CD4-positive, alpha-beta T cell treated with Interleukin-17A for 1 hour (primary cell): ENCODE measurements around the gene IGLL1.
"Not testable (repeated sequence)": the region's sequence is repeated elsewhere in the genome, so short reads cannot be mapped to it uniquely, and the experiment has no call there.

ENCODE experiments used
- DNase-seq: peaks from one replicate; pipeline ENCODE4 v3.0.0-alpha.2; 2020

IGLL1 gene

DNA sequence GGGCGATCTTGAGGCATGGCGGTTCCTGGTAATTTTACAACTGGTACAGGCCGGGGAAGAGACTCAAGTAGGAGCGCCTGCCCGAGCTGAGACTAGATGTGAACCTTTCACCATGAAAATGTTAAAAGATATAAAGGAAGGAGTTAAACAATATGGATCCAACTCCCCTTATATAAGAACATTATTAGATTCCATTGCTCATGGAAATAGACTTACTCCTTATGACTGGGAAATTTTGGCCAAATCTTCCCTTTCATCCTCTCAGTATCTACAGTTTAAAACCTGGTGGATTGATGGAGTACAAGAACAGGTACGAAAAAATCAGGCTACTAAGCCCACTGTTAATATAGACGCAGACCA, 40.3 kb downstream of the IGLL1 start:
- DNase-seq: not testable (repeated sequence)

DNA sequence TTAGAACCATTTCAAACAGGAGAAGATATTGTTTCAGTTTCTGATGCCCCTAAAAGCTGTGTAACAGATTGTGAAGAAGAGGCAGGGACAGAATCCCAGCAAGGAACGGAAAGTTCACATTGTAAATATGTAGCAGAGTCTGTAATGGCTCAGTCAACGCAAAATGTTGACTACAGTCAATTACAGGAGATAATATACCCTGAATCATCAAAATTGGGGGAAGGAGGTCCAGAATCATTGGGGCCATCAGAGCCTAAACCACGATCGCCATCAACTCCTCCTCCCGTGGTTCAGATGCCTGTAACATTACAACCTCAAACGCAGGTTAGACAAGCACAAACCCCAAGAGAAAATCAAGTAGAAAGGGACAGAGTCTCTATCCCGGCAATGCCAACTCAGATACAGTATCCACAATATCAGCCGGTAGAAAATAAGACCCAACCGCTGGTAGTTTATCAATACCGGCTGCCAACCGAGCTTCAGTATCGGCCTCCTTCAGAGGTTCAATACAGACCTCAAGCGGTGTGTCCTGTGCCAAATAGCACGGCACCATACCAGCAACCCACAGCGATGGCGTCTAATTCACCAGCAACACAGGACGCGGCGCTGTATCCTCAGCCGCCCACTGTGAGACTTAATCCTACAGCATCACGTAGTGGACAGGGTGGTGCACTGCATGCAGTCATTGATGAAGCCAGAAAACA, 40.8 kb downstream of the IGLL1 start:
- peak; percentile 84 for DNase-seq

DNA sequence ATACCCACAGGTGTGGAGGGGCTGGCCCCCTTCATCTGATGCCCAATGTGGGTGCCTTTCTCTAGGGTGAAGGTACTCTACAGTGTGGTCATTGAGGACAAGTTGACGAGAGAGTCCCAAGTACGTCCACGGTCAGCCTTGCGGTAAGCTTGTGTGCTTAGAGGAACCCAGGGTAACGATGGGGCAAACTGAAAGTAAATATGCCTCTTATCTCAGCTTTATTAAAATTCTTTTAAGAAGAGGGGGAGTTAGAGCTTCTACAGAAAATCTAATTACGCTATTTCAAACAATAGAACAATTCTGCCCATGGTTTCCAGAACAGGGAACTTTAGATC, 41.4 kb downstream of the IGLL1 start:
- DNase-seq: not testable (repeated sequence)

DNA sequence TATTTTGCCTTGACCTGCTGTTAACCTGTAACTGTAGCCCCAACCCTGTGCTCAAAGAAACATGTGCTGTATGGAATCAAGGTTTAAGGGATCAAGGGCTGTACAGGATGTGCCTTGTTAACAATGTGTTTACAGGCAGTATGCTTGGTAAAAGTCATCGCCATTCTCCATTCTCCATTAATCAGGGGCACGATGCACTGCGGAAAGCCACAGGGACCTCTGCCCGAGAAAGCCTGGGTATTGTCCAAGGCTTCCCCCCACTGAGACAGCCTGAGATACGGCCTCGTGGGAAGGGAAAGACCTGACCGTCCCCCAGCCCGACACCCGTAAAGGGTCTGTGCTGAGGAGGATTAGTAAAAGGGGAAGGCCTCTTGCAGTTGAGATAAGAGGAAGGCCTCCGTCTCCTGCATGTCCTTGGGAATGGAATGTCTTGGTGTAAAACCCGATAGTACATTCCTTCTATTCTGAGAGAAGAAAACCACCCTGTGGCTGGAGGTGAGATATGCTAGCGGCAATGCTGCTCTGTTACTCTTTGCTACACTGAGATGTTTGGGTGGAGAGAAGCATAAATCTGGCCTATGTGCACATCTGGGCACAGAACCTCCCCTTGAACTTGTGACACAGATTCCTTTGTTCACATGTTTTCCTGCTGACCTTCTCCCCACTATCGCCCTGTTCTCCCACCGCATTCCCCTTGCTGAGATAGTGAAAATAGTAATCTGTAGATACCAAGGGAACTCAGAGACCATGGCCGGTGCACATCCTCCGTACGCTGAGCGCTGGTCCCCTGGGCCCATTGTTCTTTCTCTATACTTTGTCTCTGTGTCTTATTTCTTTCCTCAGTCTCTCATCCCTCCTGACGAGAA, 42.0 kb downstream of the IGLL1 start:
- not testable (repeated sequence) for DNase-seq

DNA sequence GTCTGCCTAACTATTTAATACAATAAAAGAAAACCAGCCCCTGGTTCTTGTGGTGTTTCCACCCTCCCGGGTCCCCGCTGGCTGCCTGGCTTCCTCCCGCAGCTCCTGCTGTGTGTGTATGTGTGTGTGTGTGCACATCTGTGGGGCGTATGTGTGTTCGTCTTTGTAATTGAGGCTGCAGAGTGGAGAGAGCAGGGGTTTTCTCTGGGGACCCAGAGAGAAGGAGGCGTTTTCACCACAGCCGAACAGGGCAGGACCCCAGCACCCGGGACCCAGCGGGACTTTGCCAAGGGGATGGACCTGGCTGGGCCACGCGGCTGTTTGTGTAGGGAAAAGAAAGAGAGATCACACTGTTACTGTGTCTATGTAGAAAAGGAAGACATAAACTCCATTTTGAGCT, 42.7 kb downstream of the IGLL1 start:
- no peak for DNase-seq

DNA sequence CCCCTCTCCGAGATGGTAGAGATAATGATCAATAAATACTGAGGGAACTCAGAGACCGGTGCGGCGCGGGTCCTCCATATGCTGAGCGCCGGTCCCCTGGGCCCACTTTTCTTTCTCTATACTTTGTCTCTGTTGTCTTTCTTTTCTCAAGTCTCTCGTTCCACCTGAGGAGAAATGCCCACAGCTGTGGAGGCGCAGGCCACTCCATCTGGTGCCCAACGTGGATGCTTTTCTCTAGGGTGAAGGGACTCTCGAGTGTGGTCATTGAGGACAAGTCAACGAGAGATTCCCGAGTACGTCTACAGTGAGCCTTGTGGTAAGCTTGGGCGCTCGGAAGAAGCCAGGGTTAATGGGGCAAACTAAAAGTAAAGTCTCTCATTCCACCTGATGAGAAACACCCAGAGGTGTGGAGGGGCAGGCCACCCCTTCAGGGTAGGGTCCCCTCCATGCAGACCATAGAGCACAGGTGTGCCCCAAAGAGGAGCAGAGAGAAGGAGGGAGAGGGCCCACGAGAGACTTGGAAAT, 43.2 kb downstream of the IGLL1 start:
- no peak for DNase-seq

DNA sequence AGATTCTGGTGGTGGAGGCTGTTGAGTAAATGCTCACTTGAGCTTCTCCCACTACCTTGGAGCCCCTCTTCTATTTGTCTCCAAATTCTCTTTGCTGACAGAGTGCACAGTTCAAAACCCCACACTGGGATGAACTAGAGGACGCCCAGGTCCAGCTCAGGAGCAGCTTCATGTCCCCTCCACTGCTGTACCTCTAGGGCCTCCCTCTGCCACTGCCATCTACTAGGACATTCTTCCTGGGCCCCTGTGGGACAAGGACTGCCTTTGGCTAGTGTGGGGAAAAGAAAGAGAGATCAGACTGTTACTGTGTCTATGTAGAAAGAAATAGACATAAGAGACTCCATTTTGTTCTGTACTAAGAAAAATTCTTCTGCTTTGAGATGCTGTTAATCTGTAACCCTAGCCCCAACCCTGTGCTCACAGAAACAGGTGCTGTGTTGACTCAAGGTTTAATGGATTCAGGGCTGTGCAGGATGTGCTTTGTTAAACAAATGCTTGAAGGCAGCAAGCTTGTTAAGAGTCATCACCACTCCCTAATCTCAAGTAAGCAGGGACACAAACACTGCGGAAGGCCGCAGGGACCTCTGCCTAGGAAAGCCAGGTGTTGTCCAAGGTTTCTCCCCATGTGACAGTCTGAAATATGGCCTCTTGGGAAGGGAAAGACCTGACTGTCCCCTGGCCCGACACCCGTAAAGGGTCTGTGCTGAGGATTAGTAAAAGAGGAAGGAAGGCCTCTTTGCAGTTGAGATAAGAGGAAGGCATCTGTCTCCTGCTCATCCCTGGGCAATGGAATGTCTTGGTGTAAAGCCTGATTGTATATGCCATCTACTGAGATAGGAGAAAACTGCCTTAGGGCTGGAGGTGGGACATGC, 44.1 kb downstream of the IGLL1 start:
- not testable (repeated sequence) for DNase-seq

DNA sequence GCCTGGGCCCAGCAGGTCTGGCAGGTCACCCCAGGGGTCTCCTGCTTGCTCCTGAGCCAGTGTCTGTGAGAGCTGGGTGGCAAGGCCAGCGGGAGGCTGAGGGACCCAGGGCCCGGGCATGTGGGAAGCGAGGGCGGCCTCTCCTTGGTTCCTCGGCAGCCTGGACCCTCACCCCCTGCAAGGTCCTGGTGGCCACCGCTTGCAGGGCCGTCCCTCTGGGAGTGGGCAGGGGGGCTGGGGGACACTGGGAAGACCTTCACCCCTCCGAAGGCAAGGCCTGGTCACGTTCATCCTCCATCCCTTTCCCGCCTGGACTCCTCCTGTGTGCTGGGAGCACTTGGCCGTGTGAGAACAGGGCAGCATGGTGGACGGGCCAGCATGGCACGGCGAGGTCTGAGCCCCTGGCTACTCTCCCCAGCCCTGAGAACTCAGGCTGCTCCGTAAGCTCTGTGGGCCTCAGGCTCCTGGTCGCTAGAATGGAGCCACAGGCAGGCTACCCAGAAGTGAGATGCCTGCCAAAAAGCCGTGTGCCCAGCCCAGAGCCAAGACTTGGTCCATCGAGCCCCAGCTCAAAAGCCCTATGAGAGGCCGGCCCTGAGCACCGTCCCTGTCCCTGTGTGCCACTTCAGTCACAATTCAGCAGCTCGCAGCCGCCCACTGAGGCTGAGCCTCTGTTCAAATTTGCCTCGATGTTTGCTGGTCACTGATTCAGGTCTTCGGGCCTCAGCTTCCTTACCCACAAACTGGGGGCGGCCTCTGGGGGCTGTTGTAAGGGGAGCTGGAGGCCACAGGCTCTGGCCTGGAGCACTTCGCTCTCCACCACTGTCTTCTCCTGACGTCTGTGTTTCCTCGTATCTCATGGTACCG, 45.0 kb downstream of the IGLL1 start:
- DNase-seq: no peak

DNA sequence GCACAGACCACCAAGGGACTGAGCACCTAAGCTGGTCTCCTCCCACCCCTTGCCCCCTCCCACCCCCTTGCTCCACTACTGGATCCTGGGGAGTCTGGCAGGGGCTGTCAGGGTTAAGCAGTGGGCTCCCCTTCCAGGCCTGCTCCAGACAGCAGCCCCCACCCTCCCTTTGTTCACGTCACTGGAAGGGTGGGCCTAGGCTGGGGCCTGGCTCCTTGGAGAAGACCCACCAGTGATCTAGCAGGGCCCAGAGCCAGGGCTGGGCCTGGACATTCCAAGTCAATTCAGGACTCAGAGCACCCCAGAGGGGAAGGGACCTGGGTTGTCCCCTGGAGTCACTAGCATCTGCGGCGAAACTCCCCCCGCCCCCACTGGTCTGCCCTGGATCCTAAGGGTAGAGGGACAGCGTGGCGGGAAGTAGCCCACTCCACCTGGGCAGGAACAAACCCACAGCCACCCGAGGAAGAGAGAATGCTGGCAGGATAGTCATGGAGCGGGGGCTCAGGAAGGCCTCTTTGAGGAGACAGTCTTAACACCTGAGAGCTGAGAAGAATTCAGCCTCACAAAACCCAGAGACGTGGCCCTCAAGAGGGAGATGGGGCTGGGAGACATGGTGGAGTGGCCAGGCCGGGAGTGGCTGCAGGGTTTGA, 45.8 kb downstream of the IGLL1 start:
- DNase-seq: no peak

DNA sequence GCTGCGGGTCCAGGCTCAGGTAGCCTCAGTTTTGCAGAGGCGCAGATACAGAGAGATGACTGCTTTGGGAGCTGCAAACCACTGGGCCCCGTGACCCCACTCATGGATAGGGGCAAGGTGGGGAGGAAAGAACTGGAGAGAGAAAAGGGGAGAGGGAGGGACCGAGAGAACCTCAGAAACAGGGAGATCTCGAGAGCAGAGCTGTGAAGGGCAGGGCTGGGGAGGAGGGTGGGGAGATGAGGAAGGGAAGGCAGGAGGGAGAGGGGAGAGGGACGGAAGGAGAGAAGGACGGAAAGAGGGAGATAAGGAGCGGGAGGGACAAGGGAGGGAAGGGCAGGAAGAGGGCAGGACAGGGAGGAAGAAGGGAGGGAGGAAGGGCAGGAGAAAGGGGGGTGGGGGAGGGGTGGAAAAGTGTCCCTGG, 46.3 kb downstream of the IGLL1 start:
- DNase-seq: no peak

DNA sequence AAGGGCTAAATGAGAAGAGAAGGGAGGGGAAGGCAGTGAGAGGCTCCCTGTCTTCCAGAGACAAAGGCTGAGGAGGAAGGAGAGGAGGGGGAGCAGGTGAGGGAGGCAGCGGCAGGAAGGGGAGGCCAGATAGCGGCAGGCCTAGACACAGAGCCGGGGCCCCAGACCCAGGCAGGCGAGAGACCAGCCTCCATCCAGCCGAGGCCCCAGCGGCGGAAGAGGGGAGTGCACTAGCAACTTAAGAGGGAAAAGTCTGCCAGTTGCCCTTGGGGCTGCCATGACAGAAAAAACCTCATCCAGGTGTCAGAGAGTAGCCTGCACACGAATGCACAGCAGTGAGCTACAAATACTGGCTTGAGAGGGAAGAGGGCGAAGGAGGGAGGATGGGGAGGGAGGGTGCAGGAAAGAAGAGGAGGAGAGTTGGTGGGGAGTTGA, 46.7 kb downstream of the IGLL1 start:
- no peak for DNase-seq

DNA sequence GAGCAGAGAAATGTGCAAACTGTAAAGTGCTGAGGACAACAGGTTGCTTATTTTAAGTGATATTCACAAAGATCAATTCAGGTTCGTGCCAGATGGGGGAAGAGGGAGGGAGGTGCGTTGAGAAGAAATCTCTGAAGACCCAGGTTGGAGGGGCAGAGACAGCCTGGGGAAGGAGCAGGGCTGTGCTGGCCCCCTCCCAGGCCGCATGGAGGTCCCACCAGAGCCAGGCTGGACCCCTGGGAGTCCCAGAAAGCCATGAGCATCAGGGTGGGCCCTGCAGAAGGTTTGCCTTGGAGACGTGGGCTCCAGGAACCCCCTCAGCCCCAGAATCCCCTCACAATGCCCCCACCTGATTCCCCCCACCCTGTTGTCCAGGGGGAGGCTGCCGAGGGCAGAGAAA, 47.4 kb downstream of the IGLL1 start:
- DNase-seq: no peak

DNA sequence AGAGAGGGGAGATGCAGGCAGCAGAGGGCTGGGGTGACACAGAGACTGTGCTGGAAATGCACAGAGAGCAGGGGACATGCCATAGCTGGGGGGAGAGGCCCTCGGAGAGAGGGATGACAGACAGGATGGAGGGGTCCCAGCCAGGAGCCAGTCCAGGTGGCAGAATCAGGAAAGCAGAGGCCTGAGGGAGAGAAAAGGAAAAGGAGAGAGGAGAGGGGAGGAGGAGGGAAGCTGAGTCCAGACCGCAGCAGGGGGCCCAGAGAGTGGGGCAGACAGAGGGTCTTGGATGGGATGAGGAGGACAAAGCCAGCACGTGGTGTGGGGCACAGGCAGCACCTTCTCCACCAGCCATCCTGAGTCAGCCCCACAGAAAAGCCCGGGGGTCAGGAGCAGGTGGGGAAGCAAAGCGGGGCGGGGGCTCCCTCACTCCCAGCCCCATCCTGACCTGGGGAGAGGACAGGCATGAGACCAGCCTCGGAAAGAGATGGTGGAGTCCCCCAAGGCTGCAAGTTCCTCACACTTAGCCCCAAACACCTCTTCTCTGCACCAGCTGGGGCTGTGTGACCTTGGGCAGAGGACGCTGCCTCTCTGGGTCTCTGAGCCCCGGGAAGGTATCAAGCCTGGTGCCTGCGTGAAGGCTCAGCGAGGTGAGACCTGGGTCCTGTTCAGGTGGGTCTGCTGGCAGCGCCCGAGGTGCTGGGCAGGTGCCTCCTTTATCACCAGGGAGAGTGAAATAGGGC, 48.0 kb downstream of the IGLL1 start:
- no peak for DNase-seq

DNA sequence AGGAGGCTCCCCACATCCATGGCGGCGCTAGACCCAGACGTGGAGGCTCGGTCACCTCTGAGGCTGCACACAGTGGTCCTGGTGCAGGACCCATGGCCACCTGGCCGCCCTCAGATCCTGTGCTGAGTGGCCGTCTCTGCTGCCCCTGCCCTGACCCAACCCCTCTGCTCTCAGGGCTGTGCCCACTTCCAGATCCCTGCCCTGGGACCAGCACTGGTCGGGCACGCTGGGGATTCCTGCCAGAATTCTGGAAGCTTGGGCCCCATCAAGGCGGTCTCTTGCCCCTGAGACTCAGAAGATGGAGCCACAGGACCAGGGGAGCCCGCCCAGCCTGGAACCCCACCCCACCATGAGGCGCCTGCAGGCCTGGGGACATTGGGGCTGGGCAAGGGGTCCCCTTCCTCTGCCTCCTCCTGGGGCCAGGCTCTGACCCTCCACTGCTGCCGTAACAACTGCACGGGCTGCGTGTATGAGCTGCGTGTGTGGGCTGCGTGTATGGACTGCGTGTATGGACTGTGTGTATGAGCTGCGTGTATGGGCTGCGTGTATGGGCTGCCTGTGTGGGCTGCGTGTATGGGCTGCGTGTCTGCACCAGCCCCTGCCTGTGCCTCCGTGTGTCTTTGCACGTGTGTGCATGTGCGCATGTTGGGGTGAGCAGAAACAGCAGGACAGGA, 48.7 kb downstream of the IGLL1 start:
- DNase-seq: no peak

DNA sequence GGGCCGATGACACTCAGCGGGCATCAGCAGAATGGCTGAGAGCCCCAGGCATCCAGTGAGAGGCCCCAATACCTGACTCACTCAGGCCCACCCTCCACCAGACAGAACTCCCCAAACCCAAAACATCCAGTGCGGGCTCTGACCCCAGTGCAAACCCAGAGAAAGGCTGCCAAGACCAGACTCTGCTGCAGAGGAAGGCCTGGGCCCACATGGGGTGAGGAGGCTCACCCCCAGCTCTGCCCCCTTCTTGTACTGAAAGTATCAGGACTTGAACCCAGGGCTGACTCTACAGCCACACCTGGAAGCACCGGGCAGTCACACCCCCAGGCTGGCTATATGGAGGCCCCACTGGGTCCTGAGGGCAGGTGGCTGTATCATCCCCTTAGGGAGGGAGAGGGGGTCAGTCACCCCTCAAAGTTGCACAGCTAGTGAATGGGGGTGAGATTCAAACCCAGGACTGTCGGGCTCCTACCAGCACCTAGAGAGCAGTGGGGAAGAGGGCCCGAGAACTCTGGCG, 49.3 kb downstream of the IGLL1 start:
- no peak for DNase-seq

DNA sequence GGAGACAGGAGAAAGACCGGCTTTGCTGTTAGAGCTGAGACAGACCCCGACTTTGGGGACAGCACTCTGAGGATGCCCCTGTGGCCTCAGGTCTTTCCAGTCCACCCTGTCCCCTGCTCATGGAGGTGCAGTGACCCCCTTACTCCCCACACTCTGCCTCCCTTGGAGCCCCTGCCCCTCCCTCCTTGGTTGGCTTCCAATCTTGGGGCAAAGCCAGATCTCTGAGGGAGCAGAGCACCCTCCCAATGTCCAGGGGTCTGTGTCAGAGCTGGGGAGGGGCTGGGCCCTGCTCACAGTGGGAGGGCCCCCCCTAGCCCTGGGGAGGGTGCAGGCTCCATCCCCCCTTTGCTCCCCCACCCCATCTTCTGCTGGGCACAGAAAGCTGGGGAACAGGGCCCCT, 50.0 kb downstream of the IGLL1 start:
- DNase-seq: no peak

DNA sequence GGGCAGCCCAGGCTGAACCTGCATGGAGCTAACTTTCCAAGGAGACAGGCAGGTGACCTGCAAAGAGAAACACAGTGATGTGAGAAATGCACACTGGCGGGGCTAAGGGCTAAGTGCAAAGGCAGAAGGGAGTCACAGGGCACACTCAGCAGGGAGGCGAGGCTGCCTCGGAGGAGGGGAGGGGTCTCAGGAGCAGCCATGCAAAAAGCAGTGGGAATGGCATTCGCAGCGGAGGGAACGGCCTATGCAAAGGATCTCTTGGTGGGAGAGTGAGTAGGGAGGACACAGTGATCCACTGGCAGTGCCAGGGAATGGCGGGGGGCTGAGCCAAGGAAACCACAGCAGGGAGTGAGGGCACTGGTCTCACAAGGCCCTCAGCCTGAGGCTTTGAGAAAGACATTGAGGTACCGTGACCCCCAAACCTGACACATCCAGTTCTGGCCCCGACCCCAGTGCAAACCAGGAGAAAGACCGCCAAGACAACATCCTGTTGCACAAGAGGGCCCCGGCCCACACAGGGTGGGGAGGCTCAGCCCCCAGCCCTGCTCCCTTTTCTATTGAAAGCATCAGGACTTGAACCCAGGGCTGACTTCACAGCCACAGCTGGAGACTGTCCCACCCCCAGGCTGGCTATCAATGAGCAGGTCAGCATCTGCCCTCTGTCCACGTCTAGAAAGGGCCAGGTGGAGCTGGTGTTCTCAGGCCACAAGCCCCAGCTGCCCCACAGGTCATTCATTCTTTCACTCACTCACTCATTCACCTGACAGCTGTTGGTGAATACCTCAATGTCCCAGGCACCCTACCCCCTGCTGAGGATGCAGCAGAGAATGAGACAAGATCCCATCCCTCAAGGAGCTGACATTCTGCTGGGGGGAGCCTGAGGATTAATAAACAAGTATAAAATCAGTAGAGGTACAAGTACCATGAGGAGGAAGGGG, 50.7 kb downstream of the IGLL1 start:
- DNase-seq: no peak

DNA sequence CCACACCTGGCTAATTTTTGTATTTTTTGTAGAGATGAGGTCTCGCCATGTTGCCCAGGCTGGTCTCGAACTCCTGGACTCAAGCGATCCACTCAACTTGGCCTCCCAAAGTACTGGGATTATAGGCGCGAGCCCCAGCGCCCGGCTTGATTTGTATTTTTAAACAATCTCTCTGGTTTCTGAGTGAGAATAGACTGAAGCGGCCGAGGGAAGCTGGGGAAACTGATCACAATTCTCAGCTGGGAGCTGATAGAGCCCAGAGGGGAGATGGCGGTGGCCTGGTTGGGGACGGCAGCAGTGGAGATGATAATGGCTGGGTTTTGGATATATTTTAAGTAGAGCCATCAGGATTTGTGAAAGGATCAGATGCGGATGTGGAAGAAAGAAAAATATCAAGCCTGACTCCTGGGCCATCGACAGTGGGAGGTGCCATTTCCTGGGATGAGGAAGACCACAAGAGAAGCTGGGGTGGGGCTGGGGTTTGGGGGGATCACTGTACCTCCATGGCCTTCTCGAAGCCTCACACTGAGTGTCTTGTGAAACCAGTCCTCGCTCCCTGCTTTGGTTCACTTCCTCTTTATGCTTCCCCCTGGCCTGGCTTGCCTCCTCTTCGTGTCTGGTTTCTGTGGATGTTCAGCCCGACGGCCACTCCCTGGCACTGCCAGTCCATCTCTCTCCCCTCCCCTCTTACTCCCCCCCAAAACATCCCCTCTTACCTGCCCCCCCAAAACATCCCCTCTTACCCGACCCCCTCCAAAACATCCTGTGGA, 51.9 kb downstream of the IGLL1 start:
- DNase-seq: no peak
